KBM-7 (cell line): ENCODE results near the gene ADAT3.

Experiments
- DNase-seq: peaks from one replicate; pipeline ENCODE4 v3.0.0-alpha.2; 2015
- in situ Hi-C: fragments of 300-500 bp; cut with MboI; formaldehyde crosslinking; loops from 2 replicates; pipeline ENCODE4 v1.14.3; 2020; ENCODE audit warnings: low sequenced_read_pairs, low pct_unique_long_range_greater_than_20kb, mixed read lengths

ADAT3 gene

GRCh38 chr19:1929021-1929742, 24.0 kb downstream of the ADAT3 start:
- peak; percentile 83 for DNase-seq
- in situ Hi-C loops = no loop called here

- DNase-seq = no peak
- in situ Hi-C loops = no loop called here
Observed at GRCh38 chr19:1931445-1931844, 26.2 kb downstream of the ADAT3 start.

- DNase-seq = no peak
- in situ Hi-C loops = no loop called here
Observed at GRCh38 chr19:1932395-1932794, 27.2 kb downstream of the ADAT3 start.

- in situ Hi-C loops = no loop called here
- DNase-seq = peak; percentile 33
Observed at GRCh38 chr19:1933244-1933643, 28.0 kb downstream of the ADAT3 start.

- in situ Hi-C loops = no loop called here
- no peak for DNase-seq
Observed at GRCh38 chr19:1933942-1934341, 28.7 kb downstream of the ADAT3 start.

GRCh38 chr19:1935484-1936208, 30.4 kb downstream of the ADAT3 start:
- in situ Hi-C loops = no loop called here
- DNase-seq = peak; percentile 54

- in situ Hi-C loops = no loop called here
Observed at GRCh38 chr19:1936430-1936829, 31.2 kb downstream of the ADAT3 start.

GRCh38 chr19:1936916-1937610, 31.9 kb downstream of the ADAT3 start:
- DNase-seq = no peak
- in situ Hi-C loops = no loop called here

More at GRCh38 chr19:1936430-1936829, 31.2 kb downstream of the ADAT3 start:
- DNase-seq = no peak

- DNase-seq = no peak
- in situ Hi-C loops = no loop called here
Observed at GRCh38 chr19:1938071-1938470, 32.9 kb downstream of the ADAT3 start.

GRCh38 chr19:1941146-1942077, 36.2 kb downstream of the ADAT3 start, which contains the start of gene CSNK1G2:
TSS of gene CSNK1G2 (plus strand) at chr19:1941172. CDS start at chr19:1969773, 28,601 bp downstream.
- in situ Hi-C loops = no loop called here
- no peak for DNase-seq

GRCh38 chr19:1942078-1942933, 37.1 kb downstream of the ADAT3 start:
- in situ Hi-C loops = no loop called here
- DNase-seq = peak; percentile 87

- in situ Hi-C loops = no loop called here
- DNase-seq = peak; percentile 53
Observed at GRCh38 chr19:1942934-1943555, 37.8 kb downstream of the ADAT3 start.

- in situ Hi-C loops = no loop called here
- no peak for DNase-seq
Observed at GRCh38 chr19:1943661-1944087, 38.5 kb downstream of the ADAT3 start.

GRCh38 chr19:1944088-1944915, 39.1 kb downstream of the ADAT3 start:
- in situ Hi-C loops = no loop called here
- peak; percentile 52 for DNase-seq

- DNase-seq = no peak
- in situ Hi-C loops = no loop called here
Observed at GRCh38 chr19:1944916-1945561, 39.8 kb downstream of the ADAT3 start.

GRCh38 chr19:1945899-1946298, 40.7 kb downstream of the ADAT3 start:
- DNase-seq = peak; percentile 49
- in situ Hi-C loops = no loop called here
